ENCODE results near the gene PCOLCE2.

PCOLCE2 gene

DNA sequence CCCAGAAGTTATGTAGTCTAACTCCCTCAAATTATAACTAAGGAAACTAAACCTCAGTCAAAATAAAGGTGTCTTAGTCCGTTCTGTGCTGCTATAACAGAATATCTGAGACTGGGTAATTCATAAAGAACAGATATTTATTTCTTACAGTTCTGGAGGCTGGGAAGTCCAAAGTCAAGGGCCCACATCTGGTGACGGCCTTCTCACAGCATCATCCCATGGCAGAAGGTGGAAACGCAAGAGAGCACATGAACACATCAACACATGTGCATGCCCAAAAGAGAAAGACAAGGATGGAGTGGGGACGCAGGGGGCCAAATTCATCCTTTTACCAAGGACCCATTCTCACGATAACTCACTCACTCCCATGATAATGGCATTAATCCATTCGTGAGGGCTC is 73.1 kb downstream of the PCOLCE2 start:
- no peak for DNase-seq (ENCODE audit: low read depth, low spot score)

DNA sequence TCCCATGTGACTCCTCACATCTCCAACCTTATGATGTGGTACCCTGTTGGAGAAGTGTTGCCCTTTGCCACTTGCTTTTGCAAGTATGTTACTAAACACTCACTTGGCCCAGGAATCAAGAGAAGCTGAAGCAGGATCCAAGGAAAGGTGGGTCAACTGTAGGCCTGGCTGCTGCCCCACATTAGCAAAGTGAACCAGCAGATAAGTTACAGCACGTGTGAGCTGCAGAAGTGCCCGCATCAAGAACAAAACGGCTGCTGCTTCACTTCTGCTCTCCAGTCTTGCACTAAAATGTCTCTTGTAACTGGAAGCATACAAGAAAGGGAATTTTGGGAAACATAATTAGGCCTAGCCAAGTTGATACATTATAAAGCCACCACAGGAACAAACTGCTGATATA is 79.6 kb downstream of the PCOLCE2 start:
- no peak for DNase-seq (ENCODE audit: low read depth, low spot score)

DNA sequence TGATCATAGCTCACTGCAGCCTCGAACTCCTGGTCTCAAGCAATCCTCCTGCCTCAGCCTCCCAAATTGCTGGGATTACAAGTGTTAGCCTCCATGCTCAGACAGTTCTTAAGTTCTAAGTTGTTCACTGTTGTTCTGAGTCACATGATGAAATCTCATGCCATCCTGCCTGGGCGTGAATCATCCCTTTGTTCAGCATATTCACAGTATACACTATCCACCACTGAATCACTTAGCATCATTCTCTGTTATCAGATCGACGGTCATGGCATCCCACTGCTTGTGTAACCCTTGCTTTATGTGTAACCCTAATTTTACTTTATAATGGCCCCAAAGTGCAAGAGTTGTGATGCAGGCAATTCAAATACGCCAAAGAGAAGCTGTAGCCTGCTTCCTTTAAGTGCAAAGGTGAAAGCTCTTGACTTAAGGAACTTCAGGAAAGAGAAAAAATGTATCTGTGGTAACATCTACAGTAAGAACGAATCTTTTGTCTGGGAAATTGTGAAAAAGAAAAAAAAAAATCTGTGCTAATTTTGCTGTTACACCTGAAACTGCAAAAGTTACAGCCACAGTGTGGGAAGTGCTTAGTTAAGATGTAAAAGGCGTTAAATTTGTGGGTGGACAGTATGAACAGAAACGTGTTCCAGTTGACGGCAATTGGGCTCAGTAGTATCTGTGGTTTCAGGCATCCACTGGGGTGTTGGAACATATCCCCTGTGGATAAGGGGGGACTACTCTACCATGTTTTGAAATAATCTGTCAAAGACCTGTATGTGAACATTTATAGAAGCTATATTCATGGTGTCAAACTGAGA is 80.6 kb downstream of the PCOLCE2 start:
- DNase-seq (ENCODE audit: low read depth, low spot score) = no peak

DNA sequence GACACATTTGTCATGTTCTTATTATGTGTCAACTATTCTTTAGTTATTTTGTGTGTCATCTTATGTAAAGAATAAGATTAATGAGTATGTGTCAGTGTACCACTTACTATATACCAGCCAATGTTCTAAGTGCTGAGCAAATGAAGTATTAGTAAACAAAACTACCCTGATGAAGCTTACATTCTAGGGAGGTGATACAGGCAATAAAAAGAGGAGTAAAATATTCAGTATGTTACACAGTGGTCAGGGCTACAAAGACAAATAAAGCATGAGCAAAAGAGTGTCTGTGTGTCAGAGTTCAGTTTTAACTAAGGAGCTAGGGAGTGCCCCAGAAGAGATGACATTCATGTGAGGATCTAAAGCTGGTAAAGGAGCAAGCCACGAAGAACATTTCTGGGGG is 86.0 kb downstream of the PCOLCE2 start:
- no peak for DNase-seq (ENCODE audit: low read depth, low spot score)

- no peak for DNase-seq (ENCODE audit: low read depth, low spot score)
These were observed 87.1 kb downstream of the PCOLCE2 start for GRCh38 chr3:142801746-142802145.

GRCh38 chr3:142796823-142797222 is 92.1 kb downstream of the PCOLCE2 start:
- no peak for DNase-seq (ENCODE audit: low read depth, low spot score)

GRCh38 chr3:142795332-142795731 is 93.6 kb downstream of the PCOLCE2 start:
- DNase-seq (ENCODE audit: low read depth, low spot score) = no peak

DNA sequence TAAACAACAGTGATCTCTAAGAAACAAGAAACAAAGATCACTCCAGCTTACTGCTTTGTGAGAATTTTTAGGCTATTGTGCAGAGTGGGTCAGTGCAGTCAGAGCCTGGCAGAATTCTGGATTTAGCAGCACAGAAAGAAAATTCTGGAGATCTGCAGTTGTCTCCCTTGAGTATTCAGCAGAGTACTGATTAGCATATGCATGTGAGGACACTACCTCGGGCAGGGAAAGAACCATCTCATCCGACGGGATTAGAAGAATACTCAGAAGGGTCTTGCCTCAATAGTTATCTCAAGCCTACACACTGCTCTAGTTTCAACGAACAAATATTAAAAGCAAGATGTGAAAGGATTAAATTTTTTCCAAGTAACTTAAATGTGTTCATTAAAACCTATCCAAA is 94.4 kb downstream of the PCOLCE2 start:
- DNase-seq (ENCODE audit: low read depth, low spot score) = no peak

GRCh38 chr3:142787719-142788118 is 101.2 kb downstream of the PCOLCE2 start:
- DNase-seq (ENCODE audit: low read depth, low spot score) = no peak

GRCh38 chr3:142785996-142786395 is 102.9 kb downstream of the PCOLCE2 start:
- no peak for DNase-seq (ENCODE audit: low read depth, low spot score)

DNA sequence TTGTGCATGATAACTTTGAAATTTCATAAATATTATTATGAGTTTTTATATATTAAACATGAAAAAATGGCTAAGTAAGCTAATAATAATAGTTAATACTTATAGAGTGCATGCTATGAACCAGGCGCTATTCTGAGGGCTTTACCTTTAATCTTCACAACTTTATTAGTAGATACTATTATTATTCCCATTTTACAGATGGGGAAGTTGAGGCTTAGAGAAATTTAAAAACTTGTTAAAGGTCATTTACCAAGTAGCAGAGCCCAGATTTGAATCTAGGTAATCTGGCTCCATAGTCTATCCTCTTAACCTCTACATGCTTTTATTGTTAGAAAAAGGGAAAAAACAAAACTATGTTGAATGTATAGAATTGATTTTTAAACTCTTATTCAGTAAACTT is 104.7 kb downstream of the PCOLCE2 start:
- DNase-seq (ENCODE audit: low read depth, low spot score) = no peak

DNA sequence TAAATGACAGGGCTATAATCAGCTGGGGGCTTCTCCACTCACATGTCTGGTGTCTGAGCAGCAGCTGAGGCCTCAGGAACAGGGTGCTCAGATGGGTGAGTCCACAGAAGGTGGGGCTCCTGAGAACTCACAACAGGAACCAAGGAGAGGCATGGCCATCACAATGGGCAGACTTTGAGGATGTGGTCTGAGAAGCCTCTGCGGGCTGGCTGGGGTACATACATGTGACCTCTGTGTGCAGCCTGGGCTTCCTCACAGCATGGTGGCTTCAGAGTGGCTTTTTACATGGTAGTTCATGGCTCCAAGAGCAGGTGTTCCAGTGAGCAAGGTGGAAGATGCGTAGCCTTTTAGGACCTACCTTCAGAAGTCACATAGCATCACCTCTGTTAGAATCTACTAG is 106.3 kb downstream of the PCOLCE2 start:
- DNase-seq (ENCODE audit: low read depth, low spot score) = no peak

- DNase-seq (ENCODE audit: low read depth, low spot score) = no peak
These were observed 109.3 kb downstream of the PCOLCE2 start for GRCh38 chr3:142779591-142779990.

GRCh38 chr3:142778541-142778940 is 110.3 kb downstream of the PCOLCE2 start:
- DNase-seq (ENCODE audit: low read depth, low spot score) = no peak

GRCh38 chr3:142777927-142778326 is 111.0 kb downstream of the PCOLCE2 start:
- no peak for DNase-seq (ENCODE audit: low read depth, low spot score)

GRCh38 chr3:142768338-142768737 is 120.5 kb downstream of the PCOLCE2 start:
- no peak for DNase-seq (ENCODE audit: low read depth, low spot score)
